Measurements from ENCODE around the gene COL8A2.

DNA sequence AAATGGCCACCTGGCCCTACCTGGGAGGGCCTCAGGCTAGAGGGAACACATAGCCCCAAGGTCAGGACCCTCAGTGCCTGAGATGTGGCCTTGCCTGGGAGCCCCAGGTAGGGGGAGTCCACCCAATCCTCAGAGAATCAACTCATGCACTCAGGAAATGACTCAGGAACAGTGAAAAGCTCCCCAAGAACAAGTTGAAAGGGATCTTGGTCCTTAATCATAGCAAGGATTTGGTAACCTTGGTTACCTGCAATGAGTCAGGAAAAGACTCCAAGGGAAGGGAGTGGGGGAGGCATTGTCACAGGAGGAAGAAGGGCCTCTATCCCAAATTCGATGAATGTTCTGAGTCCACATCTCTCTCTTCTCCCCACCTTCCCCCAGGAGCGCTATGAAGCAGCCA is 48.0 kb upstream of the COL8A2 start:
- TF ChIP-seq, protein P1, sequence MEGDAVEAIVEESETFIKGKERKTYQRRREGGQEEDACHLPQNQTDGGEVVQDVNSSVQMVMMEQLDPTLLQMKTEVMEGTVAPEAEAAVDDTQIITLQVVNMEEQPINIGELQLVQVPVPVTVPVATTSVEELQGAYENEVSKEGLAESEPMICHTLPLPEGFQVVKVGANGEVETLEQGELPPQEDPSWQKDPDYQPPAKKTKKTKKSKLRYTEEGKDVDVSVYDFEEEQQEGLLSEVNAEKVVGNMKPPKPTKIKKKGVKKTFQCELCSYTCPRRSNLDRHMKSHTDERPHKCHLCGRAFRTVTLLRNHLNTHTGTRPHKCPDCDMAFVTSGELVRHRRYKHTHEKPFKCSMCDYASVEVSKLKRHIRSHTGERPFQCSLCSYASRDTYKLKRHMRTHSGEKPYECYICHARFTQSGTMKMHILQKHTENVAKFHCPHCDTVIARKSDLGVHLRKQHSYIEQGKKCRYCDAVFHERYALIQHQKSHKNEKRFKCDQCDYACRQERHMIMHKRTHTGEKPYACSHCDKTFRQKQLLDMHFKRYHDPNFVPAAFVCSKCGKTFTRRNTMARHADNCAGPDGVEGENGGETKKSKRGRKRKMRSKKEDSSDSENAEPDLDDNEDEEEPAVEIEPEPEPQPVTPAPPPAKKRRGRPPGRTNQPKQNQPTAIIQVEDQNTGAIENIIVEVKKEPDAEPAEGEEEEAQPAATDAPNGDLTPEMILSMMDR (IDR thresholded peaks at IDR 0.05; ENCODE audit: low read length): no peak
- no peak for TF ChIP-seq EZH2 (IDR thresholded peaks at IDR 0.05; ENCODE audit: borderline replicate concordance, low read length)

All from OCI-LY1 (cell line).